MG63 (cell line): ENCODE data around the gene DHRS1. TPM values are rescaled to one million over a fixed set of nuclear protein-coding genes. Genes with fewer than 3 reads are reported as not detected.
A peak's percentile ranks its signal among the peaks of the same experiment; 100 is the strongest.
"Not testable (repeated sequence)": the region's sequence is repeated elsewhere in the genome, so short reads cannot be mapped to it uniquely, and the experiment has no call there.

Experiments
- DNase-seq: peaks from one replicate; pipeline ENCODE4 v3.0.0-alpha.2; 2020
- H3K27me3 ChIP-seq: fragments of 250-450 bp; sonication (Bioruptor Pico); 2 replicates; pipeline ENCODE4 v1.5.1; 2020; ENCODE audit warnings: mild to moderate bottlenecking, moderate library complexity
- H3K36me3 ChIP-seq: fragments of 250-450 bp; sonication (Bioruptor Pico); 2 replicates; pipeline ENCODE4 v1.5.1; 2020; ENCODE audit warnings: mild to moderate bottlenecking, moderate library complexity
- H3K4me3 ChIP-seq: fragments of 250-450 bp; sonication (Bioruptor Pico); 2 replicates; pipeline ENCODE4 v1.5.1; 2020; ENCODE audit warnings: mild to moderate bottlenecking, moderate library complexity
- H3K9me3 ChIP-seq: fragments of 250-450 bp; sonication (Bioruptor Pico); 2 replicates; pipeline ENCODE4 v1.5.1; 2020; ENCODE audit warnings: mild to moderate bottlenecking, moderate library complexity
- total RNA-seq: library from RNA; depleted of rRNA; stranded (reverse); fragments of >200 nt; shearing (Covaris generic); gene quantifications from 2 replicates; pipeline ENCODE4 v1.2.3, GENCODE V29; 2014; ENCODE audit warnings: low replicate concordance; rRNA removed

Gene DHRS1
- total RNA-seq, 1 experiment from 2014 or later: 1.5 TPM

DNA sequence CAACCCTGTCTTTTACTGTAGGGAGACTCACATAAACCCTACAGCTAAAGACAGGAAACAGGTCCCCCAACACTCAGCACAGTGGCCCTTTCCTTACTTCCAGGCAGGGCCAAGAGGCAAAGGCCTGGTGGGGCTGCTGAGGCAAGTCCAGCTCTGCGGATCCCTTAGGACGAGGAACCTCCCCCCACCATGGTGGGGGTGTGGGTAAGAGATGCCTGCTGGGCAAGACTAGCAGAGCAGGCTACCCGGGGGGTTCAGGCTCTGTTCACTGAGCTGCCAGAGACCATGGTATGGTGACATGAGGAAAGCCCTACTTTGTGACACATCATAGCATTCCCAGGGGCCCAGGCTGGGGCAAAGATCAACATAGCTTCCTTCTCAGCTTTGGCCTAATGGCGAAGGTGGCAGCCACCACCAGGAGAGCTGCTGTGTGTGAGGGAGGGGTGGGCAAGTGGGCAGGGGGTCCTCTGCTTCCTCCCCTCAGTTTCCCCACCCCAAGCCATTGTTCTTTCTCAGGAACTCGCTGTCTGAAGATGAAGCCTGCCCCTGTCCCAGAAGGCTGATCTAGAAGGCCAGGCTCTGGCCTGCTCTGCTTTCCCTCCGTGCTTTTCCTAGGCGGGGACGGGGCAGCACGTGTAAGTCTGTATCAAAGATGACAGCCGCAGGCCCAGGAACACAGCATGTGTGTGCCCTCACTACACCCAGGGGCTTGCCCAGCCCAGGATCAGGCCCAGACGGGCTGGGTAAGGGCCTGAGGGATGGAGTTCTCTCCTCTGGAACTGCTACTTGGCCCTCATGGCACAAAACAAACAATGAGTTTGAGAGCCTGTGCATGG is 47.1 kb downstream of the DHRS1 start:
- H3K27me3 ChIP-seq: no peaks in the 10 kb centered on the region
- DNase-seq: no peak
- no peak overlapping the region for H3K4me3 ChIP-seq
- H3K36me3 ChIP-seq: no peaks in the 10 kb centered on the region
- H3K9me3 ChIP-seq: no peaks in the 10 kb centered on the region

DNA sequence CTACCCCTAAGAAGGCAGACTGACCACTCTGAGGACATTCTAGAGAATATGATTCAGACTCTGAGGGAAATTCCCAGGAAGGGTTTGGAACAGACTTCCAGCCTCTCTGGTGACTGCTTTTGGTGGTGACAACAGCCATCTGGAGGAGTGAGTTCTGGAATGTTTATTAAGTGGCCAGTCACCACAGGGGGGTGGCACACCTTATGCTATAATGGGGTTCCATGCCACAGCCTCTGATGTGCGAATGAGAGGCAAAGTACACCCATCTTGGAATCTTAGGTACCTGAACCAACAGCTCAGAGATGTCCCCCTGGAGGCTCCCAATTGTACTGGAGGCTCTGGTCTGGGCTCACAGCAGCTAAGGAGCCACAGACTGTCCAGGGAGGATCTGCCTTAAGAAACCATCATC is 47.7 kb downstream of the DHRS1 start:
- H3K27me3 ChIP-seq: no peaks in the 10 kb centered on the region
- no peaks in the 10 kb centered on the region for H3K36me3 ChIP-seq
- no peaks in the 10 kb centered on the region for H3K9me3 ChIP-seq
- H3K4me3 ChIP-seq: no peak overlapping the region
- DNase-seq: no peak

- no peaks in the 10 kb centered on the region for H3K27me3 ChIP-seq
- no peaks in the 10 kb centered on the region for H3K36me3 ChIP-seq
- no peak for DNase-seq
- H3K9me3 ChIP-seq: no peaks in the 10 kb centered on the region
- H3K4me3 ChIP-seq: no peak overlapping the region
Observed at GRCh38 chr14:24250354-24250753, 49.2 kb downstream of the DHRS1 start.

- Histone ChIP-seq H3K36me3 (no peaks in the 10 kb centered on the region), H3K9me3 (no peaks in the 10 kb centered on the region), H3K4me3 (no peak overlapping the region), H3K27me3 (no peaks in the 10 kb centered on the region)
- no peak for DNase-seq
Observed at GRCh38 chr14:24249230-24250021, 50.2 kb downstream of the DHRS1 start.

- Histone ChIP-seq H3K4me3 (no peak overlapping the region), H3K9me3 (no peaks in the 10 kb centered on the region), H3K27me3 (no peaks in the 10 kb centered on the region), H3K36me3 (no peaks in the 10 kb centered on the region)
- no peak for DNase-seq
Observed at GRCh38 chr14:24247422-24247821, 52.2 kb downstream of the DHRS1 start.

DNA sequence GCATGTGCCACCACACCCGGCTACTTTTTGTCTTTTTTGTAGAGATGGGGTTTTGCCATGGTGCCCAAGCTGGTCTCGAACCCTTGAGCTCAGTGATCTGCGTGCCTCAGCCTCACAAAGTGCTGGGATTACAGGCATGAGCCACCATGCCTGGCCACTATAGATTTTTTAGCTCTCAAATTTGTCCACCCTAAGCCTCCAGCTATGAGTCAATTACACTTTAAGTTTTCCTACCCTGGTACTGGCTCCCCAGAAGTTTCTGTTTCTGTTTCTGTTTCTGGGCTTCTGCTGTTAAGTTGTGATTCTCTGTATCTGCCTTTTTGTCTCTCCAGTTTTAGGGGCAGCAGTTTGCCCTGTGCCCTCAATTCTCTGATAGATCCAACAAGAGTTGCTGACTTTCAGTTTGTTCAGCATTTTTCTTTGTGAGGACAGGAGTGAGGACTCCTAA is 52.8 kb downstream of the DHRS1 start:
- Histone ChIP-seq H3K36me3 (no peaks in the 10 kb centered on the region), H3K9me3 (no peaks in the 10 kb centered on the region), H3K4me3 (no peak overlapping the region), H3K27me3 (no peaks in the 10 kb centered on the region)
- no peak for DNase-seq

- not testable (repeated sequence) for H3K27me3 ChIP-seq, H3K9me3 ChIP-seq, H3K4me3 ChIP-seq, DNase-seq, H3K36me3 ChIP-seq
Observed at GRCh38 chr14:24245350-24245749, 54.2 kb downstream of the DHRS1 start.

GRCh38 chr14:24243336-24243836 is 56.2 kb downstream of the DHRS1 start:
- Histone ChIP-seq H3K27me3 (no peaks in the 10 kb centered on the region), H3K4me3 (peak overlapping the region; percentile 77)

GRCh38 chr14:24241829-24242443 is 57.6 kb downstream of the DHRS1 start:
- Histone ChIP-seq H3K27me3 (no peaks in the 10 kb centered on the region), H3K9me3 (no peaks in the 10 kb centered on the region), H3K4me3 (peak overlapping the region; percentile 77), H3K36me3 (peaks cover 22% of the 10 kb centered on the region)
- DNase-seq: peak; percentile 91

More at GRCh38 chr14:24243336-24243836, 56.2 kb downstream of the DHRS1 start:
- Histone ChIP-seq H3K36me3 (peaks cover 18% of the 10 kb centered on the region), H3K9me3 (no peaks in the 10 kb centered on the region)
- no peak for DNase-seq

Other genes starting within 250 kb of the DHRS1 start
- gene CARMIL3, start 247.8 kb downstream of the DHRS1 start, total RNA-seq: not detected in 2 replicates
- not detected in 2 replicates for gene CPNE6, start 228.2 kb downstream of the DHRS1 start, total RNA-seq
- gene PCK2, start 205.5 kb downstream of the DHRS1 start, total RNA-seq: 6.7 and 27.5 TPM in 2 replicates
- gene DCAF11, start 185.0 kb downstream of the DHRS1 start, total RNA-seq: 22.7 and 64.7 TPM in 2 replicates
- 1.9 and 4.9 TPM in 2 replicates for gene NRL, start 184.8 kb downstream of the DHRS1 start, total RNA-seq
- gene FITM1, start 169.1 kb downstream of the DHRS1 start, total RNA-seq: 0.79 TPM in 1 of 2 replicates, not detected in the other
- 37.5 and 39.3 TPM in 2 replicates for gene PSME1, start 163.6 kb downstream of the DHRS1 start, total RNA-seq
- 7.2 and 15.7 TPM in 2 replicates for gene EMC9, start 158.2 kb downstream of the DHRS1 start, total RNA-seq
- 84.9 and 111 TPM in 2 replicates for gene PSME2, start 153.2 kb downstream of the DHRS1 start, total RNA-seq
- gene RNF31, start 152.3 kb downstream of the DHRS1 start, total RNA-seq: 39.6 and 52.1 TPM in 2 replicates
- 15.8 and 26.4 TPM in 2 replicates for gene IRF9, start 138.5 kb downstream of the DHRS1 start, total RNA-seq
- gene REC8, start 127.7 kb downstream of the DHRS1 start, total RNA-seq: 0.66 and 2.1 TPM in 2 replicates
- gene IPO4, start 111.0 kb downstream of the DHRS1 start, total RNA-seq: 41.0 and 60.5 TPM in 2 replicates
- gene TM9SF1, start 104.3 kb downstream of the DHRS1 start, total RNA-seq: 25.2 and 39.3 TPM in 2 replicates
- not detected in 2 replicates for gene TSSK4, start 94.1 kb downstream of the DHRS1 start, total RNA-seq
- gene CHMP4A, start 86.3 kb downstream of the DHRS1 start, total RNA-seq: 20.0 and 75.5 TPM in 2 replicates
- gene MDP1, start 83.7 kb downstream of the DHRS1 start, total RNA-seq: 2.5 and 4.5 TPM in 2 replicates
- 138 and 173 TPM in 2 replicates for gene NEDD8, start 67.4 kb downstream of the DHRS1 start, total RNA-seq
- gene GMPR2, start 66.9 kb downstream of the DHRS1 start, total RNA-seq: 54.0 and 60.9 TPM in 2 replicates
- 23.6 and 36.7 TPM in 2 replicates for gene TINF2, start 57.2 kb downstream of the DHRS1 start, total RNA-seq
- gene TGM1, start 36.6 kb downstream of the DHRS1 start, total RNA-seq: 0.86 and 2.0 TPM in 2 replicates
- gene RABGGTA, start 28.2 kb downstream of the DHRS1 start, total RNA-seq: 1.7 and 2.6 TPM in 2 replicates
- 6.6 and 10.6 TPM in 2 replicates for gene NOP9, start 70 bp upstream of the DHRS1 start, total RNA-seq
- not detected in 2 replicates for gene CIDEB, start 8.2 kb upstream of the DHRS1 start, total RNA-seq
- 0.59 and 0.82 TPM in 2 replicates for gene LTB4R2, start 10.4 kb upstream of the DHRS1 start, total RNA-seq
- gene LTB4R, start 11.7 kb upstream of the DHRS1 start, total RNA-seq: 1.4 and 1.5 TPM in 2 replicates
- not detected in 2 replicates for gene ADCY4, start 35.3 kb upstream of the DHRS1 start, total RNA-seq
- not detected in 2 replicates for gene RIPK3, start 40.2 kb upstream of the DHRS1 start, total RNA-seq
- 4.9 and 14.5 TPM in 2 replicates for gene NFATC4, start 68.4 kb upstream of the DHRS1 start, total RNA-seq
- 0.30 TPM in 1 of 2 replicates, not detected in the other for gene NYNRIN, start 99.2 kb upstream of the DHRS1 start, total RNA-seq
- gene CBLN3, start 129.9 kb upstream of the DHRS1 start, total RNA-seq: 2.0 TPM in 1 of 2 replicates, not detected in the other
- gene KHNYN, start 130.2 kb upstream of the DHRS1 start, total RNA-seq: 19.1 and 30.7 TPM in 2 replicates
- 16.8 and 32.0 TPM in 2 replicates for gene SDR39U1, start 143.0 kb upstream of the DHRS1 start, total RNA-seq
- gene CMA1, start 208.5 kb upstream of the DHRS1 start, total RNA-seq: not detected in 2 replicates